Measurements from ENCODE around the gene SEPHS1. TPM values are rescaled to one million over a fixed set of nuclear protein-coding genes. Genes with fewer than 3 reads are reported as not detected.

SEPHS1 gene
- total RNA-seq, 1 donor from 2014 or later, result 57.0 TPM

DNA sequence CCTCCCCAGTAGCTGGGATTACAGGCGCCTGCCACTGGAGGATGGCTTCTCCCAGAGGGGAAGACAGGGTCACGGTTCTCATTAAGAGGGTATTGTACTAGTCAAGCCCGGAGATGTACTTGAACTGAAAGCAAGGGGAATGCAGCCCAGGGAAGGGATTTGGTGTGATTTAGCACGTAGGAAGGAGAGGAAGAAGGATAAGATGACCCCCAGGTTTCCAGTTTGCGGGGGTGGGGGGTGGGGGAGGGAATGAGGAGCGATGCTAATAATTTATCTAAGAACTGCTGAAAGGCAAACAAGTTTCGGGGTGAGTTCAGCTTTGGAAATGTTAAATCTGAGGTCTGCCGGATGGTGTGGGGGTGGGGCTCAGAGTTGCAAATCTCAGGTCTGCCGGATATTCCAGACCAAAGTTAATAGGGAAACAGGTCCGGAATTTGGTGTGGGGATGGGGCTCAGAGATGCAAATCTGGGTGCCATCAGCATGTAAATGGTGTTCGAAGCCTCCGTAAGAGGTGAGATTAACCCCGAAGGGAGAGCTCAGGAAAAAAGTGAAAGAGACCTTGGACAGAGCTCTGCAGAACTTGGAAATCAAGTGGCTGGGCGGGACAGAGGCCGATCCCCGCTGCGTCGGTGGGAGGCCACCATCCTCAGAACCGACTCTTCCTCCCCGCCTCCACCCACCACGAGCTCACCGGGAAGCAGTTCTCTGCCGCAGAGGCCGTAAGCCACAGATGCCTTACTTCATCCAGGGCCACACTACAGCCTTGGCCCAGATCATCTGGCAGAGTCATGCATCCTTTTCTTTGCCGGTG is 1.6 kb upstream of the SEPHS1 start:
- peaks cover 3% of the 10 kb centered on the region for H3K9me3 Mint-ChIP-seq (ENCODE audit: unreplicated experiment)

GRCh38 chr10:13347500-13348156 is 465 bp downstream of the SEPHS1 start:
- DNase-seq (ENCODE audit: low read depth), result peak; percentile 51
- H3K4me1 Mint-ChIP-seq (ENCODE audit: low read depth, unreplicated experiment), result peaks cover 1% of the 10 kb centered on the region
- Histone ChIP-seq H2AFZ (ENCODE audit: low read depth, low read length) (no peak overlapping the region), H3K9me3 (ENCODE audit: insufficient read depth, low read depth, low read length) (no peaks in the 10 kb centered on the region), H3K27ac (ENCODE audit: low read depth, low read length) (peak overlapping the region; percentile 60), H3K4me2 (ENCODE audit: low read length) (peak overlapping the region; percentile 86), H3K79me2 (ENCODE audit: insufficient read depth, low read length) (peaks cover 43% of the 10 kb centered on the region), H3K9ac (ENCODE audit: low read length) (peak overlapping the region; percentile 89), H4K20me1 (ENCODE audit: insufficient read depth, low read length) (peaks cover 11% of the 10 kb centered on the region), H3K27me3 (ENCODE audit: insufficient read depth, low read length) (peaks cover 15% of the 10 kb centered on the region), H3K36me3 (ENCODE audit: insufficient read depth, low read length) (no peaks in the 10 kb centered on the region), H3K4me1 (ENCODE audit: insufficient read depth, low read length) (peaks cover 13% of the 10 kb centered on the region), H3K4me3 (ENCODE audit: insufficient read depth, low read depth, low read length) (peak overlapping the region; percentile 71)
- TF ChIP-seq CTCF (IDR thresholded peaks at IDR 0.05; ENCODE audit: insufficient read depth, low read depth, low read length), result no peak
- no peak for TF ChIP-seq EZH2 (IDR thresholded peaks at IDR 0.05; ENCODE audit: insufficient read depth, low read length)
- H3K9me3 Mint-ChIP-seq (ENCODE audit: unreplicated experiment), result peaks cover 3% of the 10 kb centered on the region
- H3K4me3 Mint-ChIP-seq (ENCODE audit: unreplicated experiment), result no peak overlapping the region
- FAIRE-seq, result no peak
- peaks cover 21% of the 10 kb centered on the region for H3K27me3 Mint-ChIP-seq (ENCODE audit: low read depth, unreplicated experiment)
- H3K36me3 Mint-ChIP-seq (ENCODE audit: low read depth, unreplicated experiment), result peaks cover 6% of the 10 kb centered on the region
- no peak overlapping the region for H3K27ac Mint-ChIP-seq (ENCODE audit: unreplicated experiment)

More for the DNA sequence above, 1.6 kb upstream of the SEPHS1 start:
- Histone ChIP-seq H3K27me3 (ENCODE audit: insufficient read depth, low read length) (peaks cover 24% of the 10 kb centered on the region), H4K20me1 (ENCODE audit: insufficient read depth, low read length) (peaks cover 9% of the 10 kb centered on the region), H2AFZ (ENCODE audit: low read depth, low read length) (peak overlapping the region; percentile 89), H3K9ac (ENCODE audit: low read length) (peak overlapping the region; percentile 45), H3K27ac (ENCODE audit: low read depth, low read length) (no peak overlapping the region), H3K36me3 (ENCODE audit: insufficient read depth, low read length) (no peaks in the 10 kb centered on the region), H3K4me3 (ENCODE audit: insufficient read depth, low read depth, low read length) (peak overlapping the region; percentile 67), H3K9me3 (ENCODE audit: insufficient read depth, low read depth, low read length) (no peaks in the 10 kb centered on the region), H3K4me1 (ENCODE audit: insufficient read depth, low read length) (peaks cover 13% of the 10 kb centered on the region), H3K4me2 (ENCODE audit: low read length) (peak overlapping the region; percentile 85), H3K79me2 (ENCODE audit: insufficient read depth, low read length) (peaks cover 25% of the 10 kb centered on the region)
- peaks cover 1% of the 10 kb centered on the region for H3K4me1 Mint-ChIP-seq (ENCODE audit: low read depth, unreplicated experiment)
- no peaks in the 10 kb centered on the region for H3K36me3 Mint-ChIP-seq (ENCODE audit: low read depth, unreplicated experiment)
- H3K27ac Mint-ChIP-seq (ENCODE audit: unreplicated experiment), result peak overlapping the region; percentile 30
- peak overlapping the region; percentile 80 for H3K4me3 Mint-ChIP-seq (ENCODE audit: unreplicated experiment)
- TF ChIP-seq CTCF (IDR thresholded peaks at IDR 0.05; ENCODE audit: insufficient read depth, low read depth, low read length), result no peak
- no peak for TF ChIP-seq EZH2 (IDR thresholded peaks at IDR 0.05; ENCODE audit: insufficient read depth, low read length)
- FAIRE-seq, result no peak
- peak; percentile 46 for DNase-seq (ENCODE audit: low read depth)
- H3K27me3 Mint-ChIP-seq (ENCODE audit: low read depth, unreplicated experiment), result peaks cover 30% of the 10 kb centered on the region

Data from astrocyte (in vitro differentiated cells and primary cell).